Gastrocnemius medialis (tissue), 4 donors: ENCODE measurements around the gene PHIP.

ENCODE experiments used
- POLR2A ChIP-seq, 2 donors: fragments of 450-650 bp; IDR thresholded peaks; one replicate each; pipeline ENCODE4 v1.6.1; 2017; ENCODE audit warnings: antibody characterized with exemption in 2 of 2, mild to moderate bottlenecking in 2 of 2, moderate library complexity in 2 of 2
- TF ChIP-seq, protein P1 (sequence below), 5 experiments: fragments of 450-650 bp in 3 of 5; fragments of 200-600 bp in 2 of 5; sonication (generic) in 2 of 5; IDR thresholded peaks in 4 of 5; conservative IDR thresholded peaks in 1 of 5; 1 replicate in 4 of 5; 2 replicates in 1 of 5; pipeline ENCODE4 v1.5.1; 2016 to 2019; ENCODE audit warnings: antibody characterized with exemption in 5 of 5, mild to moderate bottlenecking in 3 of 5, moderate library complexity in 3 of 5

DNA sequence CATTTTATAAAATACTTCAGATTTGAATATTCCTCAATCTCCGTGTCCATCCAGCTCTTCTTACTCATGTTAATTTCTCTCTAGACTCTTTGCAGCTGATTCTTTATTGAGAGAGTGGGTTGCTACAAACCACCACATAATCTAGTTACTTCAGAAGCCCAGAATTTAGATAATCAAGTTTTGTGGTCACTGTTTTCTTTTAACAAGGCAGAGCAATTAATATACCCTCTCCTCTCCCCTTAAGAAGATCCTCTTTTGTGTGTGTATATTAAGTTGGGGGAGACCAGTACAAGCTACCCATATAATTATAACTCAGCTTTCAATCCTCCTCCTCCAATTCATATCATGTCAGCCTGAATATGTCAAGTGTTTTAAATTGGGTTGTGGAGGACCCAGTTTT, 115.6 kb downstream of the PHIP start:
- no peak for TF ChIP-seq POLR2A (IDR thresholded peaks at IDR 0.05)
- TF ChIP-seq, protein P1, sequence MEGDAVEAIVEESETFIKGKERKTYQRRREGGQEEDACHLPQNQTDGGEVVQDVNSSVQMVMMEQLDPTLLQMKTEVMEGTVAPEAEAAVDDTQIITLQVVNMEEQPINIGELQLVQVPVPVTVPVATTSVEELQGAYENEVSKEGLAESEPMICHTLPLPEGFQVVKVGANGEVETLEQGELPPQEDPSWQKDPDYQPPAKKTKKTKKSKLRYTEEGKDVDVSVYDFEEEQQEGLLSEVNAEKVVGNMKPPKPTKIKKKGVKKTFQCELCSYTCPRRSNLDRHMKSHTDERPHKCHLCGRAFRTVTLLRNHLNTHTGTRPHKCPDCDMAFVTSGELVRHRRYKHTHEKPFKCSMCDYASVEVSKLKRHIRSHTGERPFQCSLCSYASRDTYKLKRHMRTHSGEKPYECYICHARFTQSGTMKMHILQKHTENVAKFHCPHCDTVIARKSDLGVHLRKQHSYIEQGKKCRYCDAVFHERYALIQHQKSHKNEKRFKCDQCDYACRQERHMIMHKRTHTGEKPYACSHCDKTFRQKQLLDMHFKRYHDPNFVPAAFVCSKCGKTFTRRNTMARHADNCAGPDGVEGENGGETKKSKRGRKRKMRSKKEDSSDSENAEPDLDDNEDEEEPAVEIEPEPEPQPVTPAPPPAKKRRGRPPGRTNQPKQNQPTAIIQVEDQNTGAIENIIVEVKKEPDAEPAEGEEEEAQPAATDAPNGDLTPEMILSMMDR (IDR thresholded peaks at IDR 0.05 in 4 of 5, conservative IDR thresholded peaks at IDR 0.05 in 1 of 5) = no peak
